ENCODE results near the gene TEAD2.

Gene TEAD2

GRCh38 chr19:49362048-49362928 is at the start of gene TEAD2:
TSS of gene TEAD2 (minus strand) at chr19:49362416. CDS start at chr19:49360075, 2,341 bp downstream.
- no peak for DNase-seq (ENCODE audit: low spot score)

GRCh38 chr19:49411681-49412326 is 49.6 kb upstream of the TEAD2 start:
- no peak for DNase-seq (ENCODE audit: low spot score)

- peak; percentile 37 for DNase-seq (ENCODE audit: low spot score)
Observed at GRCh38 chr19:49409441-49410029, 47.3 kb upstream of the TEAD2 start.

- DNase-seq (ENCODE audit: low spot score): no peak
Observed at GRCh38 chr19:49408816-49409440, 46.7 kb upstream of the TEAD2 start.

- no peak for DNase-seq (ENCODE audit: low spot score)
Observed at GRCh38 chr19:49407482-49408015, 45.3 kb upstream of the TEAD2 start.

- no peak for DNase-seq (ENCODE audit: low spot score)
Observed at GRCh38 chr19:49407079-49407478, 44.9 kb upstream of the TEAD2 start.

- no peak for DNase-seq (ENCODE audit: low spot score)
Observed at GRCh38 chr19:49403404-49404187, 41.4 kb upstream of the TEAD2 start.

- no peak for DNase-seq (ENCODE audit: low spot score)
Observed at GRCh38 chr19:49400029-49400428, 37.8 kb upstream of the TEAD2 start.

- no peak for DNase-seq (ENCODE audit: low spot score)
Observed at GRCh38 chr19:49398931-49399330, 36.7 kb upstream of the TEAD2 start.

GRCh38 chr19:49398001-49398615 is 35.9 kb upstream of the TEAD2 start:
- DNase-seq (ENCODE audit: low spot score): no peak

GRCh38 chr19:49396738-49397505 is 34.7 kb upstream of the TEAD2 start:
- no peak for DNase-seq (ENCODE audit: low spot score)

GRCh38 chr19:49395581-49396407 is 33.6 kb upstream of the TEAD2 start:
- no peak for DNase-seq (ENCODE audit: low spot score)

GRCh38 chr19:49393881-49394280 is 31.7 kb upstream of the TEAD2 start:
- DNase-seq (ENCODE audit: low spot score): no peak

GRCh38 chr19:49391581-49392399 is 29.6 kb upstream of the TEAD2 start:
- DNase-seq (ENCODE audit: low spot score): peak; percentile 86

- DNase-seq (ENCODE audit: low spot score): no peak
Observed at GRCh38 chr19:49390929-49391359, 28.7 kb upstream of the TEAD2 start.

- no peak for DNase-seq (ENCODE audit: low spot score)
Observed at GRCh38 chr19:49390131-49390928, 28.1 kb upstream of the TEAD2 start.

- no peak for DNase-seq (ENCODE audit: low spot score)
Observed at GRCh38 chr19:49389406-49389805, 27.2 kb upstream of the TEAD2 start.
